ENCODE measurements around the gene GPR89B.
"Not testable (repeated sequence)": the region's sequence is repeated elsewhere in the genome, so short reads cannot be mapped to it uniquely, and the experiment has no call there.

The GPR89B gene

DNA sequence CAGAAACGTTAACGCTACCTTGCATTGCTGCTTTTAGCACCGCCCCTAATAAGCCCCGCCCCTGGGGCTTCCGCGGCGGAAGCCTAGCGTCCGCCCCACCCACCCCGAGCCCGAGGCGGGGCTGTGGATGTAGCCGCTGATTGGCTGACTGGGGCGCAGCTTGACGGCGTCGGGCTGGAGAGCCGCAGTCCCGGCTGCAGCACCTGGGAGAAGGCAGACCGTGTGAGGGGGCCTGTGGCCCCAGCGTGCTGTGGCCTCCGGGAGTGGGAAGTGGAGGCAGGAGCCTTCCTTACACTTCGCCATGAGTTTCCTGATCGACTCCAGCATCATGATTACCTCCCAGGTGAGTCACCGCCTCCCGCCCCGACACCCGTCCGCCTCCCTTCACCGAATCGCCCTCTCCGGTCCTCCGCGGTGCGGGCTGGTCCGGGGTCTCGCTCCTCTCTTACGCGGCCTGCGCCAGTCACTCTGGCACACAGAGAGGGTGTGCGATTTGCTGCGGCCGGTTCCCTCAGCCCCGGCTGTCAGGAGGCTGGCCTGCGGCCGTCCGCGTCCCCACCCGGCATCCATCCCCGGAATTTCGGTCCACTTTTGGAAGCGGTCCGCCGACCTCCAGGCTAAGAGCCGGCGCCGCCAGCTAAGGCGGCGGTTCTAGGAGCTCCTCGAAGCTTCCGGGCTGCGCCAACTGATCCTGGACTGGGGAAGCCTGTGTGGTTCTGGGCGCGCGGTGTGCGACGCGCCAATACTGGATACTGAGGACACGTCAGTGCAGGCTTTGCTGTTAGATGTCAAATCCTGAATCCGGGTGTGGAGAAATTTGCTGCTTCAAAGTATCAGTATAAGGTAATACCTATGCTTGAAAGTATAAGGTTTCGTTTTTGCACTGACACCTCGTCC, at the start of gene GPR89B:
TSS of gene GPR89B (plus strand) at position 185 of the 897 bp plus-strand sequence. CDS start at position 302, 117 bp downstream.
- not testable (repeated sequence) for FAIRE-seq
- peak; percentile 96 for TF ChIP-seq POLR2A (IDR thresholded peaks at IDR 0.05; ENCODE audit: low read depth, low read length)
- peak; percentile 50 for DNase-seq (ENCODE audit: insufficient read length, low spot score)

DNA sequence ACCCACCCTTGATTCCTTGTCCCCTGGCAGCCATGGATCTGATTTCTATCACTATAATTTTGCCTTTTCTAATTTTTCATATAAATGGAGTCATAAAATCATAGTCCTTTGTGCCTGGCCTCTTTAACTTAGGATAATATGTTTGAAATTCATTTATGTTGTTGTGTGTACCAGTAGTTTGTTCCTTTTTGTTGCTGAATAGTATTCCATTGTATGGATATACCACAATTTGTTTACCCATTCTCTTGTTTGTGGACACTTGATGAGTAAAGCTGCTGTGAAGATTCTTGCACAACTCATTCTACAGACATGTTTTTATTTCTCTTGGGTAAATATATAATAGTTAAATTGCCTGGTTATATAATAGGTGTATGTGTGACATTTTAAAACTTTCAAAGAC, 48.3 kb upstream of the GPR89B start:
- no peak for TF ChIP-seq POLR2A (IDR thresholded peaks at IDR 0.05; ENCODE audit: low read depth, low read length)
- no peak for FAIRE-seq

GRCh38 chr1:147882535-147882934, 45.7 kb upstream of the GPR89B start:
- FAIRE-seq (no peak), DNase-seq (ENCODE audit: insufficient read length, low spot score) (no peak)
- TF ChIP-seq POLR2A (IDR thresholded peaks at IDR 0.05; ENCODE audit: low read depth, low read length) = no peak

More for the DNA sequence above, 48.3 kb upstream of the GPR89B start:
- DNase-seq (ENCODE audit: insufficient read length, low spot score) = no peak

DNA sequence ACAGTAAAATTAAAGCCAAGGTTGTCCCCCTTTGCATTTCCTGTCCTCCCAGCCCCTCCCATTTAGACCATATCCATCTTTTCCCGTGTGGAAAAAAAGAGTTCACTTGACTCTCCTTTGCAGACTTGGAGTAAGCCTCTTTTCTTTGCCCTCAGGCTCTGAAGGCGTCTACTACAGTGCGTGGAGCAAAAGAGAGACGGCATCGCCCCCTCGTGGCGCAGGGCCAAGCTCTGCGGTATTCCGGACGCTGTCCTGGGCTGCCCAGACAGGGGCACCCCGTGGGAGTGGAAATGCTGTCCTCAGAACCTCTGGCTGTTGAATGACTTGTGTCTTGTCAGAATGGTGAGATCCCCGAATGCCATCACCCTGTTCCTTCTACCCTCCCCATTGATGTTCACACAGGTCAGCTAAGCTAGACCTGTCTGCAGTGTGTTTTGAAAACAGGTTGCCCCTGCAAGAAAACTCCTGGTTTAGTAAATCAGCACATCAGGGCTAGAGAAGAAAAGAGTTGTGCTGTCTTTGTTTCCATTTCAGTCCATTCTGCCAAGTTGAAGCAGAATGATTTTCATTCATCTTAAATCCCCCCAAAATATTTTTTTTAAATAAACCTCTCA, 37.9 kb upstream of the GPR89B start:
- DNase-seq (ENCODE audit: insufficient read length, low spot score) (no peak), FAIRE-seq (no peak)
- no peak for TF ChIP-seq POLR2A (IDR thresholded peaks at IDR 0.05; ENCODE audit: low read depth, low read length)

GRCh38 chr1:147891088-147891487, 37.1 kb upstream of the GPR89B start:
- TF ChIP-seq POLR2A (IDR thresholded peaks at IDR 0.05; ENCODE audit: low read depth, low read length) = no peak
- FAIRE-seq (no peak), DNase-seq (ENCODE audit: insufficient read length, low spot score) (no peak)

DNA sequence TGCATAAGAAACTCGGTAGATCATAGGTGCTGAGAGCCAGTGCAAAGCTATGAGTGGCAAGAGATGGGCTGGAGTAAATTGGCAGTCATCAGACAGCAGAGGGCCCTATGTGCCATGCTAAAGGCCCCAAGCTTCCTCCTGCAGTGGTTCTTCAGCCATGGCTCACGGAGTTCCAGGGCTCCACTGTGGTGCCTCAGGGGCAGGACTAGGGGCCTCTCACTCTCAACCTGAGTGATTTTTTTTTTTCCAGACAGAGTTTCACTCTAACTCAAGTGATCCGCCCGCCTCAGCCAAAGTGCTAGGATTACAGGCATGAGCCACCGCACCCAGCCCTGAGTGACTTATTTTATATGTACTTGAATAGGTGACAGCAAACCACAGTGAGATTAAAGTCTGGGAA, 36.0 kb upstream of the GPR89B start:
- no peak for DNase-seq (ENCODE audit: insufficient read length, low spot score)
- TF ChIP-seq POLR2A (IDR thresholded peaks at IDR 0.05; ENCODE audit: low read depth, low read length) = no peak
- FAIRE-seq = no peak

- peak; percentile 33 for DNase-seq (ENCODE audit: insufficient read length, low spot score)
- no peak for TF ChIP-seq POLR2A (IDR thresholded peaks at IDR 0.05; ENCODE audit: low read depth, low read length)
- FAIRE-seq = no peak
Measured at GRCh38 chr1:147892731-147893214, 35.4 kb upstream of the GPR89B start.

GRCh38 chr1:147895123-147895522, 33.1 kb upstream of the GPR89B start:
- DNase-seq (ENCODE audit: insufficient read length, low spot score) (no peak), FAIRE-seq (no peak)
- no peak for TF ChIP-seq POLR2A (IDR thresholded peaks at IDR 0.05; ENCODE audit: low read depth, low read length)

DNA sequence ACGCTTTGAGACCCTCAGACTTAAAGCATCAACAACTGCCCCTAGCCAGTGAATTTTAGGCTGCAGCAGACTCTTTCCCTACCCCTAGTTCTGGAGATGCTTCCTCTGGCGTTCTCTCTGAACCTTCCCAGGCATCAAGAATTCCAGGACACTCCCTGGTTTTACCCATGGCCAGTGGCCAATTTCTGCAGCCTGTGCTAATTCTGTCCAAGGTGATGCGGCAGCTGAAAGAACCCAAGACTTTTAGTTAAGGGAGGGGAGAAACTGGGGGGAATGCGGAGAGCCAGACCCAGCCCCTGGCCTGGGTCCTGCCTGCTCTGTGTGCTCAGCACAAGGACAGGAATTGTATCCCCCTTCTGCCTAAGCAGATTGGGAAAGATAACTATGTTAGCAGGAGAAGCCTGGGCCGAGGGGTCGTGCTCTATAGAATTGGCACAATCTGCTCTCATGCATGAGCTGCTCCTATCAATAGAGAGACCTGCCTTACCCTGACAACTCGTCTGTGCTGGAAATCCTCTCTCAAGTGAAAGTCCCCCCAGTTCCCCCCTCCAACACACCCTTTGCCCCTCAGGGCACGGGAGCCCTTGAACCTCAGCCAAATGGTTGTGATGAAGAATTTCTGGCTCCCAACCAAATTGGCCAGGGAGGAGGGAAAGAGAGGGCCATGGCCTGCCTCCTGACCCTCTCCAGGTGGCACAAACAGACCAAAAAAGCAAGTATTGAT, 31.0 kb upstream of the GPR89B start:
- TF ChIP-seq POLR2A (IDR thresholded peaks at IDR 0.05; ENCODE audit: low read depth, low read length) = no peak
- DNase-seq (ENCODE audit: insufficient read length, low spot score) (no peak), FAIRE-seq (no peak)

DNA sequence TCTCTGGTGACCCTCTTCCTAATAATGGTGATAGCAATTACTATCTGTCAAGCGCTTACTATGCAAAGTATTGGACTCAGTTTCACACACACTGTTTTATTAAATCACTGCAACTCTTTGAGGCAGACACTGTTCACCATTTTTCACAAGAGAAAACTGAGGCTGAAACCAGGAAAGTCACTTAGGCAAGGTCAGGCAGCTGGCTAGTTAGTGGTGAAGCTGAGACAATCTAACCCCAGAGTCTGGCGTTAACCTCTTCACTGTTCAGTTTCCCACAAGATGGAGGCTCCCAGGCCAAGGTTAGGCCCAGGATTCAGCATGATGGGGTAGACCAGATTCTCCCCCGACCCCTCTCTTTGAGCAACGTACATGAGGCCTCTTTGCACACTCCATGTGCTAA, 30.4 kb upstream of the GPR89B start:
- TF ChIP-seq POLR2A (IDR thresholded peaks at IDR 0.05; ENCODE audit: low read depth, low read length) = no peak
- no peak for FAIRE-seq
- no peak for DNase-seq (ENCODE audit: insufficient read length, low spot score)

DNA sequence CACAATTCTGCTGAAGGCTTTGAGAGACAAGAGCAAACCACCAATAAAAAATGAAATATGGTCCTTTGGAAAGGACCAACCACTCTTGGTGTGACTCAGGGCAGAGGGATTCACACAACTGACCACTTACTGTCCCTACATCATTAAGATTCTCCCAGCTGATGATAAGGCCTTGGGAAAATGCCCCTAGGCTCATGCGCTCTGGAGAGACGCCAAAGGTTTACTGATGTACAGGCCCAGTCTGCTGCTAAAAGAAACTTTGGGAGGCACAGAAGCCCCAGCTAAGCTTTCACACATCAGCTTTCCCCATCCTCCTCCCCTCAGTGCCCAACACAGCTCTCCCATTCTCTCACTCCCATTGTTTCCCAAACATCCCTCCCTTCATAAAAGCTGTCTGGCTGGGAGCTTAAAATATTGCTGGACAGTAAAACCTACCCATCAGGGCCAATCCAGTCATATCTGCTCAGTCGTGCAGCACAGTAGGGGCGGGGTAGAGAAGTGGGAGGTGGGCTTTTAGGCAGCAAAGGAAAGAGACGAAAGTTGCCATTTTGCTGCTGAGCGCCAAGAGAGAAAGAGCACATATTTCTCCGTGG, 25.9 kb upstream of the GPR89B start, which contains the start of gene GJA8:
TSS of gene GJA8 (plus strand) at position 543 of the 593 bp plus-strand sequence. CDS start 5,161 bp downstream, outside the sequence.
- TF ChIP-seq POLR2A (IDR thresholded peaks at IDR 0.05; ENCODE audit: low read depth, low read length) = no peak
- DNase-seq (ENCODE audit: insufficient read length, low spot score) = no peak
- no peak for FAIRE-seq

GRCh38 chr1:147904726-147905125, 23.5 kb upstream of the GPR89B start:
- FAIRE-seq (no peak), DNase-seq (ENCODE audit: insufficient read length, low spot score) (no peak)
- TF ChIP-seq POLR2A (IDR thresholded peaks at IDR 0.05; ENCODE audit: low read depth, low read length) = no peak

GRCh38 chr1:147907786-147908509, 20.3 kb upstream of the GPR89B start:
- TF ChIP-seq POLR2A (IDR thresholded peaks at IDR 0.05; ENCODE audit: low read depth, low read length) = no peak
- FAIRE-seq (no peak), DNase-seq (ENCODE audit: insufficient read length, low spot score) (no peak)
